Liver (tissue), 9 donors: ENCODE results near the gene IL18RAP. TPM values are rescaled to one million over a fixed set of nuclear protein-coding genes. Genes with fewer than 3 reads are reported as not detected.

Experiments used
- DNase-seq: peaks from one replicate; pipeline ENCODE4 v3.0.0-alpha.2; 2017; ENCODE audit warnings: low spot score
- H3K27ac ChIP-seq, 2 donors: one replicate each; pipeline ENCODE4 v1.7.0; 2013; ENCODE audit warnings: inconsistent platforms in 2 of 2, low read length in 2 of 2, control low read depth in 1 of 2, low read depth in 1 of 2, mild to moderate bottlenecking in 1 of 2
- H3K27me3 ChIP-seq, 4 donors: one replicate each; pipeline versions ENCODE4 v1.6.1 to v1.7.0; 2013; ENCODE audit warnings: low read length in 3 of 4, inconsistent platforms in 1 of 4, mild to moderate bottlenecking in 1 of 4, moderate library complexity in 1 of 4; ENCODE audit not compliant: control insufficient read depth in 4 of 4, insufficient read depth in 4 of 4
- H3K36me3 ChIP-seq, 4 donors: one replicate each; pipeline versions ENCODE4 v1.6.1 to v1.7.0; 2013; ENCODE audit warnings: low read length in 3 of 4, mild to moderate bottlenecking in 3 of 4, low read depth in 1 of 4, moderate library complexity in 1 of 4; ENCODE audit not compliant: control insufficient read depth in 4 of 4, insufficient read depth in 3 of 4
- H3K4me1 ChIP-seq, 4 donors: one replicate each; pipeline versions ENCODE4 v1.6.1 to v1.7.0; 2013; ENCODE audit warnings: low read length in 3 of 4, mild to moderate bottlenecking in 3 of 4, moderate library complexity in 1 of 4; ENCODE audit not compliant: control insufficient read depth in 4 of 4, insufficient read depth in 4 of 4
- H3K4me3 ChIP-seq, 3 donors: one replicate each; pipeline versions ENCODE4 v1.6.1 to v1.7.0; 2013; ENCODE audit warnings: low read length in 3 of 3, control low read depth in 1 of 3, low read depth in 1 of 3, mild to moderate bottlenecking in 1 of 3
- H3K9ac ChIP-seq, 2 donors: one replicate each; pipeline ENCODE4 v1.7.0; 2013; ENCODE audit warnings: low read length in 2 of 2, mild to moderate bottlenecking in 2 of 2, moderate library complexity in 2 of 2, control low read depth in 1 of 2, low read depth in 1 of 2
- H3K9me3 ChIP-seq, 4 donors: one replicate each; pipeline versions ENCODE4 v1.6.1 to v1.7.0; 2013; ENCODE audit warnings: low read length in 3 of 4; ENCODE audit not compliant: control insufficient read depth in 4 of 4
- EGR1 ChIP-seq, 2 donors: IDR thresholded peaks; 2 replicates each; pipeline ENCODE4 v1.6.1; 2016 to 2018; ENCODE audit warnings: antibody characterized with exemption in 2 of 2, low read depth in 2 of 2
- GABPA ChIP-seq, 2 donors: IDR thresholded peaks in 1 of 2; conservative IDR thresholded peaks in 1 of 2; 2 replicates each; pipeline ENCODE4 v1.6.1; 2016; ENCODE audit warnings: antibody characterized with exemption in 2 of 2, mild to moderate bottlenecking in 1 of 2, moderate library complexity in 1 of 2
- JUND ChIP-seq, 2 donors: IDR thresholded peaks; 2 replicates each; pipeline ENCODE4 v1.6.1; 2016; ENCODE audit warnings: antibody characterized with exemption in 2 of 2
- NR2F2 ChIP-seq: IDR thresholded peaks from 2 replicates; pipeline ENCODE4 v1.6.1; 2016; ENCODE audit warnings: antibody characterized with exemption
- RAD21 ChIP-seq, 2 donors: IDR thresholded peaks; 2 replicates each; pipeline ENCODE4 v1.6.1; 2016; ENCODE audit warnings: antibody characterized with exemption in 2 of 2, mild to moderate bottlenecking in 2 of 2
- RXRA ChIP-seq, 2 donors: IDR thresholded peaks; 2 replicates each; pipeline ENCODE4 v1.6.1; 2017 to 2018; ENCODE audit warnings: antibody characterized with exemption in 2 of 2, mild to moderate bottlenecking in 1 of 2
- SP1 ChIP-seq: IDR thresholded peaks from 2 replicates; pipeline ENCODE4 v1.6.1; 2018; ENCODE audit warnings: antibody characterized with exemption, mild to moderate bottlenecking
- WGBS: extraction: QIAGEN DNeasy Blood & Tissue Kit; methylation state at CpG from one replicate; pipeline ENCODE4 v1.1.7; 2013; 5-methylcytosine and 5-hydroxymethylcytosine counted together
- polyA plus RNA-seq, 2 donors: library from polyadenylated mRNA; stranded (reverse) in 1 of 2; unstranded in 1 of 2; fragments of 200-250 nt in 1 of 2; fragments of >200 nt in 1 of 2; fragmentation: Nextera tagmentation in 1 of 2; extraction: Ambion mirVana in 1 of 2; gene quantifications; one replicate each; pipeline versions ENCODE4 v1.2.1 to v1.2.3, GENCODE V29; 2013 to 2015
- total RNA-seq, 2 donors: library from RNA; depleted of rRNA; stranded (reverse); fragments of >200 nt; gene quantifications; one replicate each; pipeline ENCODE4 v1.2.3, GENCODE V29; 2014
- TF ChIP-seq, protein P1 (sequence below): IDR thresholded peaks from 2 replicates; pipeline ENCODE4 v1.6.1; 2016; ENCODE audit warnings: antibody characterized with exemption, mild to moderate bottlenecking
- TF ChIP-seq, protein P2 (sequence below): IDR thresholded peaks from 2 replicates; pipeline ENCODE4 v1.6.1; 2016; ENCODE audit warnings: antibody characterized with exemption
- TF ChIP-seq, protein P3 (sequence below): IDR thresholded peaks from 2 replicates; pipeline ENCODE4 v1.6.1; 2016; ENCODE audit warnings: antibody characterized with exemption
- TF ChIP-seq, protein P4 (sequence below): IDR thresholded peaks from 2 replicates; pipeline ENCODE4 v1.6.1; 2016; ENCODE audit warnings: antibody characterized with exemption
- donor health status: healthy.
- donor health status: healthy.
- donor health status: healthy.
- donor health status: healthy.
- donor health status: healthy.

Gene IL18RAP
- total and polyA plus RNA-seq, 4 donors: 0.14 to 7.3 (median 1.4) TPM

DNA sequence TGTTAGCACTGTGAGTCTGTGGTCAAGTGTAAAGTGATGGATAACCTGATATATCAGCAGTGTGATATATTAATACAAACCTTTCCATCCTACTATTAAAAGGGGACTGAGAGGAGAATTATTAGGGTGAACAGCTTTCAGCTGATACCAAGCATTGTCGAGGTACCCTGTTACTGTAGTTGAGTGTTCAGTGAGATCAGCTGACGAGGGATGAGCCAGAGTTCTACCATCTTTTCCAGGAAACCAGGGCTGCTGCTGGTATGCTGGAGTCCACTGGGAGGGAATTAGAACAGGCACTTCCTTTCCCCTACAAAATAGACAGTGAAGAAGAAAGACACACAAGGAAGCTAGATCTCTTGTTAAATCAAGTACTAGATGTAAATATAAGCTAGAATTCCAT is 408 bp downstream of the IL18RAP start:
- peak overlapping the region; percentile 23 to 41 for H3K27ac ChIP-seq
- H3K4me1 ChIP-seq: no peaks in the 10 kb centered on the region
- no peak overlapping the region for H3K4me3 ChIP-seq
- 80% methylated on average over 2 of the region's 2 CpGs for WGBS
- H3K9me3 ChIP-seq: no peaks in the 10 kb centered on the region
- DNase-seq: no peak
- TF ChIP-seq EGR1 (IDR thresholded peaks at IDR 0.05; ENCODE audit: low read depth in 2 of 2) (no peak), JUND (IDR thresholded peaks at IDR 0.05) (no peak), NR2F2 (no peak), RAD21 (IDR thresholded peaks at IDR 0.05) (no peak), RXRA (IDR thresholded peaks at IDR 0.05) (no peak)
- TF ChIP-seq, protein P1, sequence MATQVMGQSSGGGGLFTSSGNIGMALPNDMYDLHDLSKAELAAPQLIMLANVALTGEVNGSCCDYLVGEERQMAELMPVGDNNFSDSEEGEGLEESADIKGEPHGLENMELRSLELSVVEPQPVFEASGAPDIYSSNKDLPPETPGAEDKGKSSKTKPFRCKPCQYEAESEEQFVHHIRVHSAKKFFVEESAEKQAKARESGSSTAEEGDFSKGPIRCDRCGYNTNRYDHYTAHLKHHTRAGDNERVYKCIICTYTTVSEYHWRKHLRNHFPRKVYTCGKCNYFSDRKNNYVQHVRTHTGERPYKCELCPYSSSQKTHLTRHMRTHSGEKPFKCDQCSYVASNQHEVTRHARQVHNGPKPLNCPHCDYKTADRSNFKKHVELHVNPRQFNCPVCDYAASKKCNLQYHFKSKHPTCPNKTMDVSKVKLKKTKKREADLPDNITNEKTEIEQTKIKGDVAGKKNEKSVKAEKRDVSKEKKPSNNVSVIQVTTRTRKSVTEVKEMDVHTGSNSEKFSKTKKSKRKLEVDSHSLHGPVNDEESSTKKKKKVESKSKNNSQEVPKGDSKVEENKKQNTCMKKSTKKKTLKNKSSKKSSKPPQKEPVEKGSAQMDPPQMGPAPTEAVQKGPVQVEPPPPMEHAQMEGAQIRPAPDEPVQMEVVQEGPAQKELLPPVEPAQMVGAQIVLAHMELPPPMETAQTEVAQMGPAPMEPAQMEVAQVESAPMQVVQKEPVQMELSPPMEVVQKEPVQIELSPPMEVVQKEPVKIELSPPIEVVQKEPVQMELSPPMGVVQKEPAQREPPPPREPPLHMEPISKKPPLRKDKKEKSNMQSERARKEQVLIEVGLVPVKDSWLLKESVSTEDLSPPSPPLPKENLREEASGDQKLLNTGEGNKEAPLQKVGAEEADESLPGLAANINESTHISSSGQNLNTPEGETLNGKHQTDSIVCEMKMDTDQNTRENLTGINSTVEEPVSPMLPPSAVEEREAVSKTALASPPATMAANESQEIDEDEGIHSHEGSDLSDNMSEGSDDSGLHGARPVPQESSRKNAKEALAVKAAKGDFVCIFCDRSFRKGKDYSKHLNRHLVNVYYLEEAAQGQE: no peak
- TF ChIP-seq, protein P2, sequence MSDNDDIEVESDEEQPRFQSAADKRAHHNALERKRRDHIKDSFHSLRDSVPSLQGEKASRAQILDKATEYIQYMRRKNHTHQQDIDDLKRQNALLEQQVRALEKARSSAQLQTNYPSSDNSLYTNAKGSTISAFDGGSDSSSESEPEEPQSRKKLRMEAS: no peak
- TF ChIP-seq, protein P3, sequence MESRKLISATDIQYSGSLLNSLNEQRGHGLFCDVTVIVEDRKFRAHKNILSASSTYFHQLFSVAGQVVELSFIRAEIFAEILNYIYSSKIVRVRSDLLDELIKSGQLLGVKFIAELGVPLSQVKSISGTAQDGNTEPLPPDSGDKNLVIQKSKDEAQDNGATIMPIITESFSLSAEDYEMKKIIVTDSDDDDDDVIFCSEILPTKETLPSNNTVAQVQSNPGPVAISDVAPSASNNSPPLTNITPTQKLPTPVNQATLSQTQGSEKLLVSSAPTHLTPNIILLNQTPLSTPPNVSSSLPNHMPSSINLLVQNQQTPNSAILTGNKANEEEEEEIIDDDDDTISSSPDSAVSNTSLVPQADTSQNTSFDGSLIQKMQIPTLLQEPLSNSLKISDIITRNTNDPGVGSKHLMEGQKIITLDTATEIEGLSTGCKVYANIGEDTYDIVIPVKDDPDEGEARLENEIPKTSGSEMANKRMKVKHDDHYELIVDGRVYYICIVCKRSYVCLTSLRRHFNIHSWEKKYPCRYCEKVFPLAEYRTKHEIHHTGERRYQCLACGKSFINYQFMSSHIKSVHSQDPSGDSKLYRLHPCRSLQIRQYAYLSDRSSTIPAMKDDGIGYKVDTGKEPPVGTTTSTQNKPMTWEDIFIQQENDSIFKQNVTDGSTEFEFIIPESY: no peak
- H3K9ac ChIP-seq: peak overlapping the region in 1 of 2 donors; percentile 14
- no peaks in the 10 kb centered on the region for H3K27me3 ChIP-seq
- no peaks in the 10 kb centered on the region for H3K36me3 ChIP-seq

DNA sequence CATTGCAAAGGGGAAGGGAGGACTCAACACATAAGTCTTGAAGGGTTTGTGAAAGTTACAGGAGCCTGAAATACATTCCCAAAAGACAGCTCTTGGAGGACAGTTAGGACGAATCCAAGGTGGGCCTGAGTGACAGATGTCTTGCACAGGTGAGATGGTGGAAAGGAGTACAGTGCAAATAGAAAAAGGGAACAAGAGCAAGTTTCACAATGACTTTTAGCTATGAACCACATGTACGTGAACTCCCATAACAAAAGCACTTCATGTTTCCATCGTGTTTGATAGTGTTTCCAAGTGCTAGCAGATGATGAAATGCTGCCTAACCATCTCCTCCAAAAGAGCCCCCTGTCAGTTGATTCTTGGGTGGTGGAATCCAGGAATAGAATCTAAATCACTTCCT is 1.8 kb downstream of the IL18RAP start:
- TF ChIP-seq, protein P4, sequence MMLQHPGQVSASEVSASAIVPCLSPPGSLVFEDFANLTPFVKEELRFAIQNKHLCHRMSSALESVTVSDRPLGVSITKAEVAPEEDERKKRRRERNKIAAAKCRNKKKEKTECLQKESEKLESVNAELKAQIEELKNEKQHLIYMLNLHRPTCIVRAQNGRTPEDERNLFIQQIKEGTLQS: no peak
- TF ChIP-seq JUND (IDR thresholded peaks at IDR 0.05): no peak
- no peak for TF ChIP-seq SP1
- no peak for TF ChIP-seq NR2F2
- no peak for DNase-seq
- Histone ChIP-seq H3K27ac (no peak overlapping the region), H3K9ac (no peak overlapping the region), H3K36me3 (no peaks in the 10 kb centered on the region), H3K27me3 (no peaks in the 10 kb centered on the region), H3K9me3 (no peaks in the 10 kb centered on the region), H3K4me1 (no peaks in the 10 kb centered on the region), H3K4me3 (no peak overlapping the region)
- WGBS: 62% methylated on average over 3 of the region's 3 CpGs

DNA sequence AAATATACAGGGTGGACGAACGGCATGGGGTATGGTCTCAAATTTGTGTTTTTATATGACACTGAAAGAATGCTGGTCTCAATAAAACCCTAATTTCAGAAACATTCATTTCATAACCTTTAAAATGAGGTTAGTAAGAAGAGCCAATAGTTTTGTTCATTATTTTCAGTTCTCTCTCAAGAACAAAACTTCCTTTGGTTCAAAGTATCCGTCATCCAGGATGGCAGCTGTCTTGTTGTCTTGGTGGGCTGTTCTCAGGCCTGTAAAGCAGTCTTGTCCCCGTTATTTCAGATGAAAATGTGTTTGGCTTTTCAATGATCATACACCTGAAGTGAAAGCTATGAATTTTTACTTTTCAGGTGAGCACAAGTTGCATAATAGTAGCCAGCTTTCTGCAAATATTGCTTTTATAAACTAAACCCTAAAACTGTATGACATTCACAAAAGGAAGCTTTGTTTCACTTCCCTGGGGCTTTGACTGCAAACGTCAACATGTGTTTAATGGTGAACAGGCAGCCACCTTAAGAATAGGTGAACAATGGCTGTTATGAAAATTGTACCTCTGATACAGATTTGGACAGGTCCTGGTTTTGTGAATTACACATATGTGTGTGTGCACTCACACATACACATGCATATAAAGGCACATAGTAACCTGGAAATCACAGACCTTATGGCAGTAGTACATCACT is 2.6 kb downstream of the IL18RAP start:
- DNase-seq: no peak
- Histone ChIP-seq H3K27me3 (no peaks in the 10 kb centered on the region), H3K9me3 (no peaks in the 10 kb centered on the region), H3K27ac (no peak overlapping the region), H3K36me3 (no peaks in the 10 kb centered on the region), H3K4me3 (no peak overlapping the region), H3K9ac (no peak overlapping the region), H3K4me1 (no peaks in the 10 kb centered on the region)
- WGBS: 72% methylated on average over 5 of the region's 5 CpGs
- TF ChIP-seq EGR1 (IDR thresholded peaks at IDR 0.05; ENCODE audit: low read depth in 2 of 2) (no peak), NR2F2 (no peak), RXRA (IDR thresholded peaks at IDR 0.05) (no peak), GABPA (IDR thresholded peaks at IDR 0.05 in 1 of 2, conservative IDR thresholded peaks at IDR 0.05 in 1 of 2) (no peak)
- TF ChIP-seq, protein P4: no peak
